ENCODE data around the gene PMEL.

DNA sequence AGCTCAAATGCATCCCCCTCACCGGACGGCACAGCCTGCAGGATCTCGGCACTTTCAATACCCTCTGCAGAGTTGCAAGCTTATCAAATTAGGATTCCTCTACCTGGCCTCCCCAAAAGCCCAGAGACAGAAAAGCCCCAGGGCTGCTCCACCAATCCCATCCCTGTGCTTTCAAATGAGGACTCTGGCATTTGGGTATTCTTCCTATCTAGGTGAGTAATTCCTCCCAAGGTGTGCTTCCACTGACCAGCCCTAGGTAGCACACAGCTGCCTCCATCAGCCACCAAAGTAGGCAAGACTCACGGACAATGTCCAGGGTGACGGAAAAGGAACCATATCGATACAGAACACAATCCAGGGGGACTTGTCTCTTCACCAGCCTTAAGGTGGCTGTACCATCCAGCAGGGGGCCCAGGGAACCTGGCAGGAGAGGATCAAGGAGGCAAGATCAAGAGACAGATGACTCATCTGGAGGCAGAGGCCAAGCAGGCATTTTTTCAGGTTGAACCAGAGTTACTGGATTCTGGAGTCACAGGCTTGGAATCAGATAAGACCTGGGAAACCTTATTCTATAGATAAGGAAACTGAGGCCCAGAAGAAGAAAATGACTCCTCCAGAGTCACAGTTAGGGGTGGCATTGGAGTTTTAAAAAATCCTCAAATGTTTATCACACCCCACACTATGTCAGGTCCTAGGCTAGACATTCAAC, 9.9 kb downstream of the PMEL start:
- TF ChIP-seq, protein P1, sequence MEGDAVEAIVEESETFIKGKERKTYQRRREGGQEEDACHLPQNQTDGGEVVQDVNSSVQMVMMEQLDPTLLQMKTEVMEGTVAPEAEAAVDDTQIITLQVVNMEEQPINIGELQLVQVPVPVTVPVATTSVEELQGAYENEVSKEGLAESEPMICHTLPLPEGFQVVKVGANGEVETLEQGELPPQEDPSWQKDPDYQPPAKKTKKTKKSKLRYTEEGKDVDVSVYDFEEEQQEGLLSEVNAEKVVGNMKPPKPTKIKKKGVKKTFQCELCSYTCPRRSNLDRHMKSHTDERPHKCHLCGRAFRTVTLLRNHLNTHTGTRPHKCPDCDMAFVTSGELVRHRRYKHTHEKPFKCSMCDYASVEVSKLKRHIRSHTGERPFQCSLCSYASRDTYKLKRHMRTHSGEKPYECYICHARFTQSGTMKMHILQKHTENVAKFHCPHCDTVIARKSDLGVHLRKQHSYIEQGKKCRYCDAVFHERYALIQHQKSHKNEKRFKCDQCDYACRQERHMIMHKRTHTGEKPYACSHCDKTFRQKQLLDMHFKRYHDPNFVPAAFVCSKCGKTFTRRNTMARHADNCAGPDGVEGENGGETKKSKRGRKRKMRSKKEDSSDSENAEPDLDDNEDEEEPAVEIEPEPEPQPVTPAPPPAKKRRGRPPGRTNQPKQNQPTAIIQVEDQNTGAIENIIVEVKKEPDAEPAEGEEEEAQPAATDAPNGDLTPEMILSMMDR (IDR thresholded peaks at IDR 0.05; ENCODE audit: low read length), result peak; percentile 50
- no peak for TF ChIP-seq EZH2 (IDR thresholded peaks at IDR 0.05; ENCODE audit: borderline replicate concordance, low read length)

All from OCI-LY1 (cell line).